ENCODE data around the gene TRIM75.

GRCh38 chr4:165095291-165095690 is 41.6 kb downstream of the TRIM75 start:
- no peak for TF ChIP-seq POLR2AphosphoS5 (IDR thresholded peaks at IDR 0.05)
- no peak for TF ChIP-seq CTCF (IDR thresholded peaks at IDR 0.05)
